ENCODE measurements around the gene RGS3. TPM values are rescaled to one million over a fixed set of nuclear protein-coding genes. Genes with fewer than 3 reads are reported as not detected.
A peak's percentile ranks its signal among the peaks of the same experiment; 100 is the strongest.

RGS3 gene
- total RNA-seq, 1 donor from 2014 or later, result 66.2 TPM

DNA sequence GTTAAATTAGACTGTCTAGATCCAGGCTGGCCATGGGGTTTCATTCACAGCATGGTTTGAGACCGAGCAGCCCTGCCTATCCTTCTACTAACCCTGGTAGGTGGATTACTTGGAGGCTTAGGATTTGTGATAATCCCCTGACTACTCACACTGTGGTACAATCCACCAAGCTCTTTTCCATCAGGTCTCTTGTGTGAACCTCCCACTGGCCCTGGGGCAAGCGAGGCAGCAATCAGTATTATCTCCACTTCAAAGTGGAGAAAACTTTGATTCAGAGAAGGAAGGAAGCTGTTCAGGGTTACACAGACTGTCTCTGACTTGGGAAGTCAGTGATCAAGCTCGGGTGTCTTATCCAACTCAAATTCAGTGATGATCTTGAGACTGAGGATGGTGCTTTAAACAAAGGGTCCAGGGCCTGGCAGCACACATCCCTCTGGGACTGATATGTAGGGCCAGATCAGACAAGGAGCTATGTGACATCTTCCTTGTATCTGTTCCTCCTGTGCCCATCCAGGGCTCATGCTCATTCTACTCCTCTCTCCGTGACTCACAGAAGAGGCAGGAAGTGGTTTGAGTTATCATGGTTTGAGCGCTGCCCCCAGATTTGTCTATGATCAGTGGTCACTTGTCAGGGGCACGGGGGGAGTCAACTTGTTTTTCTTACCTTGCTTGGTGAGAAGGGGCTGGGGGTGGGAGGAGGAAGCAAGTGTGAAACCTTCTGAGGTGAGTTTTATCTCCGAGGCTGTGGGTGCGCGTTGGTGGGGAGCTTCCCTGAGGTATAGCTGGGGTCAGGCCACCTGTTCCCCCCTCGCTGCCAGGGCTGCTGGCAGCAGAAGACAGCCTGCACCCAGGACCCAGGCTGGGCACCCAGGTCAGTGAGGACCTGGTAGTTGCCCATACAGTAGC is 48.6 kb downstream of the RGS3 start:
- peaks cover 18% of the 10 kb centered on the region for H3K4me1 ChIP-seq
- intact Hi-C loops (cut with DNase I), result no loop called here

GRCh38 chr9:113513111-113513510 is 49.6 kb downstream of the RGS3 start:
- H3K27me3 ChIP-seq (ENCODE audit: low read depth), result no peaks in the 10 kb centered on the region
- no peak overlapping the region for H3K27ac ChIP-seq
- H3K4me3 ChIP-seq, result no peak overlapping the region
- ATAC-seq (no peak), DNase-seq (no peak)
- H3K4me1 ChIP-seq, result peaks cover 10% of the 10 kb centered on the region
- H3K36me3 ChIP-seq, result peaks cover 14% of the 10 kb centered on the region
- intact Hi-C loops (cut with DNase I), result no loop called here
- no peaks in the 10 kb centered on the region for H3K9me3 ChIP-seq
- no peak for TF ChIP-seq CTCF (IDR thresholded peaks at IDR 0.05)

More for the DNA sequence above, 48.6 kb downstream of the RGS3 start:
- Histone ChIP-seq H3K9me3 (no peaks in the 10 kb centered on the region), H3K27ac (no peak overlapping the region), H3K27me3 (ENCODE audit: low read depth) (no peaks in the 10 kb centered on the region), H3K4me3 (no peak overlapping the region), H3K36me3 (peaks cover 22% of the 10 kb centered on the region)
- ATAC-seq (peak; percentile 7 to 28), DNase-seq (no peak)
- no peak for TF ChIP-seq CTCF (IDR thresholded peaks at IDR 0.05)

- ATAC-seq (no peak), DNase-seq (no peak)
- TF ChIP-seq CTCF (IDR thresholded peaks at IDR 0.05), result no peak
- intact Hi-C loops (cut with DNase I), result no loop called here
- Histone ChIP-seq H3K9me3 (no peaks in the 10 kb centered on the region), H3K4me1 (peaks cover 6% of the 10 kb centered on the region), H3K27ac (no peak overlapping the region), H3K27me3 (ENCODE audit: low read depth) (no peaks in the 10 kb centered on the region), H3K36me3 (peaks cover 11% of the 10 kb centered on the region), H3K4me3 (no peak overlapping the region)
Observed at GRCh38 chr9:113513536-113513935, 50.0 kb downstream of the RGS3 start.

DNA sequence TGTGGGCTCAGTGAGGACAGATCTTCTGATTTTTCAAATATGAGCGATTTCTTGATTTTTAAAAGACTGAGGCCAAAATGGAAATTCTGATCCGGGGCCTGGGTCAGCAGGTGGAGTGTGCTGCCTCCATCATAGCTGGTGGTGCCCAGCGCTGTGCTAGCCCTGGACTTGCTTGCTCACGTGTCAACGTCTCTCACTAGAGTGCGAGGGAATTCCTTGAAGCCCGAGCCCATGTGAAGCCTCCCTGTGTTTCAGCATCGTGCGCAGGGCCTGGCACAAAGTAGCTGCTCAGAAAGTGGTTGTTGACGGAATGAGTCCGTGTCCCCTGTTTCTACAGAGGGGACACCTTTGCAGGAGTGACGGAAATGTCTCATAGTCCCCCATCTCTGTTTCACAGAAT is 50.5 kb downstream of the RGS3 start:
- Histone ChIP-seq H3K27ac (no peak overlapping the region), H3K27me3 (ENCODE audit: low read depth) (no peaks in the 10 kb centered on the region), H3K4me1 (peaks cover 5% of the 10 kb centered on the region), H3K4me3 (no peak overlapping the region), H3K36me3 (peaks cover 8% of the 10 kb centered on the region), H3K9me3 (no peaks in the 10 kb centered on the region)
- intact Hi-C loops (cut with DNase I), result no loop called here
- no peak for TF ChIP-seq CTCF (IDR thresholded peaks at IDR 0.05)
- ATAC-seq, result no peak
- no peak for DNase-seq

DNA sequence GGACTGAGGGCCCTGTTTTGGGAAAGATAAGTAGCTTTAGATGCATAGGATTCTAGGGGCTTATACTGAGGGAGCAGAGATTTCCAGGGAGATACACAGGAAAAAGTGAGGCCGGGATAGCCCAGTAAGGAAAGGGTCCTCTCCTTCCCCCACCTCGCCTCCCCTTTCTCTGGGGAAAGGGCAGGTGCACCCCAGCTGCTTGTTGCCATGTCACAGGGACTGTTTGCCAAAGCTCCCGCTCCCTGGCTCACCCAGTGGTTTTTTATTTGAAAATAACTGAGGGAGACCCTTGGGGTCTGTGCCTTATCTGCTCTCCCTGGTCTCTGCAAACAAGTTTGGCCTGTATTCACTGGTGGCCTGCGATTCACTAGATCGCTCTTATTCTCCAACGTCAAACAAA is 51.2 kb downstream of the RGS3 start:
- Histone ChIP-seq H3K4me1 (peaks cover 9% of the 10 kb centered on the region), H3K27me3 (ENCODE audit: low read depth) (no peaks in the 10 kb centered on the region), H3K4me3 (no peak overlapping the region), H3K9me3 (no peaks in the 10 kb centered on the region), H3K27ac (no peak overlapping the region), H3K36me3 (peaks cover 8% of the 10 kb centered on the region)
- ATAC-seq, result no peak
- intact Hi-C loops (cut with DNase I), result no loop called here
- DNase-seq, result no peak
- TF ChIP-seq CTCF (IDR thresholded peaks at IDR 0.05), result no peak

All from lower lobe of right lung (tissue), 2 donors.